Suprapubic skin (tissue), 3 donors: ENCODE results near the gene CD19.

Experiments used
- CTCF ChIP-seq, 2 donors: fragments of 200-600 bp in 1 of 2; fragments of 450-650 bp in 1 of 2; sonication (generic) in 1 of 2; IDR thresholded peaks; one replicate each; pipeline ENCODE4 v1.5.1; 2016 to 2019; ENCODE audit warnings: antibody characterized with exemption in 2 of 2, mild to moderate bottlenecking in 1 of 2, moderate library complexity in 1 of 2
- POLR2A ChIP-seq, 2 donors: fragments of 450-650 bp; IDR thresholded peaks; one replicate each; pipeline ENCODE4 v1.6.1; 2017; ENCODE audit warnings: antibody characterized with exemption in 2 of 2, mild to moderate bottlenecking in 2 of 2, moderate library complexity in 2 of 2

- no peak for TF ChIP-seq POLR2A (IDR thresholded peaks at IDR 0.05)
- no peak for TF ChIP-seq CTCF (IDR thresholded peaks at IDR 0.05)
Observed at GRCh38 chr16:28950648-28951409, 19.1 kb downstream of the CD19 start, which contains the start of gene NFATC2IP.
